B cell (primary cell): ENCODE results near the gene SLC23A3. TPM values are rescaled to one million over a fixed set of nuclear protein-coding genes. Genes with fewer than 3 reads are reported as not detected.

Experiments used
- ATAC-seq: fragments of 200-7000 bp; cut with Tn5 transposase; one replicate; pipeline ENCODE4 v1.10.0; 2021; ENCODE audit warnings: low read depth, mild to moderate bottlenecking, moderate number of reproducible peaks, moderate library complexity
- CTCF ChIA-PET: fragments of 350-600 bp; sonication (Branson Sonifier 250); formaldehyde crosslinking; loops from one replicate; lab custom pipeline; 2021; ENCODE audit warnings: antibody characterized with exemption, inconsistent platforms; lab: Charles Lee
- POLR2A ChIA-PET: fragments of 350-600 bp; sonication (Branson Sonifier 250); formaldehyde crosslinking; loops from one replicate; lab custom pipeline; 2021; ENCODE audit warnings: antibody characterized with exemption; lab: Charles Lee
- DNase-seq: peaks from one replicate; pipeline ENCODE4 v3.0.0; 2013
- H2AFZ ChIP-seq: 2 replicates; pipeline ENCODE4 v1.6.1; 2012; ENCODE audit warnings: mild to moderate bottlenecking, low read depth, low read length; ENCODE audit not compliant: insufficient read depth, poor library complexity, severe bottlenecking
- H3K27ac ChIP-seq, 2 donors: 1 replicate in 1 of 2; 2 replicates in 1 of 2; pipeline ENCODE4 v1.5.1; 2012 to 2013; ENCODE audit warnings: low read length in 2 of 2, mild to moderate bottlenecking in 2 of 2, moderate library complexity in 1 of 2
- H3K27me3 ChIP-seq, 4 experiments: fragments of 200-600 bp in 1 of 4; sonication (generic) in 1 of 4; replicated peaks in 1 of 4; 1 replicate in 2 of 4; 2 replicates in 2 of 4; pipeline versions ENCODE4 v1.6.1 to v1.7.0; 2013 to 2016; ENCODE audit warnings: low read length in 3 of 4, mild to moderate bottlenecking in 2 of 4, mixed read lengths in 1 of 4, moderate library complexity in 1 of 4; ENCODE audit not compliant: insufficient read depth in 4 of 4, control insufficient read depth in 3 of 4; ENCODE audit errors: control extremely low read depth in 1 of 4
- H3K36me3 ChIP-seq, 2 experiments: replicated peaks in 1 of 2; 1 replicate in 1 of 2; 2 replicates in 1 of 2; pipeline versions ENCODE4 v1.6.1 to v1.7.1; 2013; ENCODE audit warnings: low read length in 1 of 2; ENCODE audit not compliant: insufficient read depth in 2 of 2, control insufficient read depth in 1 of 2; ENCODE audit errors: control extremely low read depth in 1 of 2, extremely low read depth in 1 of 2
- H3K4me1 ChIP-seq, 2 donors: fragments of 200-600 bp in 1 of 2; sonication (generic) in 1 of 2; 1 replicate in 1 of 2; 2 replicates in 1 of 2; pipeline versions ENCODE4 v1.5.1 to v1.6.1; 2013 to 2017; ENCODE audit warnings: low read length in 2 of 2; ENCODE audit not compliant: control insufficient read depth in 2 of 2, insufficient read depth in 2 of 2
- H3K4me2 ChIP-seq: replicated peaks from 2 replicates; pipeline ENCODE3; 2012; ENCODE audit warnings: mild to moderate bottlenecking, low read depth, low read length; ENCODE audit not compliant: poor library complexity, severe bottlenecking
- H3K4me3 ChIP-seq, 5 experiments: fragments of 200-600 bp in 1 of 5; sonication (generic) in 1 of 5; 1 replicate in 3 of 5; 2 replicates in 2 of 5; pipeline versions ENCODE4 v1.5.1 to v1.7.0; 2011 to 2016; ENCODE audit warnings: low read length in 4 of 5, mild to moderate bottlenecking in 4 of 5, low read depth in 2 of 5, control low read depth in 1 of 5, moderate library complexity in 1 of 5; ENCODE audit not compliant: insufficient read depth in 1 of 5; ENCODE audit errors: control extremely low read depth in 1 of 5, extremely low read depth in 1 of 5
- H3K79me2 ChIP-seq: fragments of 200-600 bp; sonication (generic); one replicate; pipeline ENCODE4 v1.6.0; 2016; ENCODE audit warnings: low read length; ENCODE audit not compliant: control insufficient read depth, insufficient read depth
- H3K9ac ChIP-seq: fragments of 200-600 bp; sonication (generic); 2 replicates; pipeline ENCODE4 v1.6.1; 2017; ENCODE audit warnings: mild to moderate bottlenecking, low read length, moderate library complexity
- H3K9me3 ChIP-seq, 3 donors: one replicate each; pipeline versions ENCODE4 v1.6.1 to v1.7.1; 2013; ENCODE audit warnings: low read length in 2 of 3; ENCODE audit not compliant: control insufficient read depth in 2 of 3, insufficient read depth in 1 of 3; ENCODE audit errors: control extremely low read depth in 1 of 3
- H4K20me1 ChIP-seq: 2 replicates; pipeline ENCODE4 v1.6.0; 2012; ENCODE audit warnings: mild to moderate bottlenecking, low read length; ENCODE audit not compliant: insufficient read depth, control insufficient read depth, poor library complexity, severe bottlenecking
- H3K27ac Mint-ChIP-seq: one replicate; pipeline ENCODE4 v1.8.0; 2021; ENCODE audit warnings: mixed read lengths
- H3K27me3 Mint-ChIP-seq: one replicate; pipeline ENCODE4 v1.8.0; 2021; ENCODE audit warnings: mixed read lengths
- H3K4me1 Mint-ChIP-seq: one replicate; pipeline ENCODE4 v1.8.0; 2021; ENCODE audit warnings: mixed read lengths
- H3K4me3 Mint-ChIP-seq: one replicate; pipeline ENCODE4 v1.8.0; 2021; ENCODE audit warnings: mixed read lengths
- H3K9me3 Mint-ChIP-seq: one replicate; pipeline ENCODE4 v1.8.0; 2022; ENCODE audit warnings: mixed read lengths; ENCODE audit not compliant: insufficient read depth
- CTCF ChIP-seq: fragments of 200-600 bp; IDR thresholded peaks from one replicate; pipeline ENCODE4 v1.8.0; 2022; ENCODE audit warnings: antibody characterized with exemption, mild to moderate bottlenecking
- EZH2 ChIP-seq: IDR thresholded peaks from 2 replicates; pipeline ENCODE4 v1.6.1; 2012; ENCODE audit warnings: borderline replicate concordance, low read depth, mild to moderate bottlenecking, moderate library complexity, low read length; ENCODE audit not compliant: insufficient read depth, poor library complexity, severe bottlenecking
- WGBS: methylation state at CpG from one replicate; pipeline ENCODE4 v1.1.5; 2013; ENCODE audit warnings: missing lambda C conversion rate; ENCODE audit not compliant: insufficient coverage; 5-methylcytosine and 5-hydroxymethylcytosine counted together
- intact Hi-C: fragments of 100-400 bp; cut with micrococcal nuclease; formaldehyde crosslinking; loops from one replicate; pipeline ENCODE4 v1.10.0; 2022
- polyA plus RNA-seq: library from polyadenylated mRNA; depleted of rRNA; stranded (reverse); fragments of >200 nt; gene quantifications from 2 replicates; pipeline ENCODE4 v1.2.3, GENCODE V29; 2012
- total RNA-seq, 2 donors: library from RNA; stranded (reverse); fragments of 120-200 nt in 1 of 2; gene quantifications; 1 replicate in 1 of 2; 2 replicates in 1 of 2; pipeline versions ENCODE4 v1.2.3 to v1.2.4, GENCODE V29; 2013 to 2022

SLC23A3 gene
- total and polyA plus RNA-seq, 2 donors (not counting 1 experiment from before 2014, with no cell fraction given), result 2.4 to 15.2 TPM

- Histone ChIP-seq H3K4me3 (peak overlapping the region; percentile 53 to 78 (median 71)), H3K9me3 (no peaks in the 10 kb centered on the region), H3K27ac (peak overlapping the region; percentile 75 to 94), H3K36me3 (peaks cover 7 to 24% of the 10 kb centered on the region in 2 experiments), H2AFZ (peak overlapping the region; percentile 79), H3K4me2 (peak overlapping the region; percentile 80), H3K79me2 (peaks cover 6% of the 10 kb centered on the region), H3K4me1 (peaks cover 16 to 23% of the 10 kb centered on the region in 2 donors), H3K27me3 (no peaks in the 10 kb centered on the region), H4K20me1 (peaks cover 14% of the 10 kb centered on the region), H3K9ac (peak overlapping the region; percentile 71)
- DNase-seq (no peak), ATAC-seq (no peak)
- H3K4me3 Mint-ChIP-seq, result peak overlapping the region; percentile 96
- CTCF ChIA-PET, result interaction anchor here (1.0 to 5.7 kb wide), 10 partner anchors 12 to 180 kb away, joined by 3 to 63 read pairs (median 5); partner anchors contain the start of genes ABCB6, ANKZF1, ATG9A and CNPPD1
- peaks cover 28% of the 10 kb centered on the region for H3K4me1 Mint-ChIP-seq
- 33% methylated on average over 18 of the region's 22 CpGs for WGBS
- no peaks in the 10 kb centered on the region for H3K27me3 Mint-ChIP-seq
- TF ChIP-seq CTCF (no peak), EZH2 (no peak)
- H3K9me3 Mint-ChIP-seq, result no peaks in the 10 kb centered on the region
- intact Hi-C loops, result loop anchor here (1.0 to 2.0 kb wide), 2 partner anchors 22 to 37 kb away; partner anchors contain the start of genes ANKZF1, ATG9A, GLB1L and STK16
- POLR2A ChIA-PET, result interaction anchor here (0.6 to 3.0 kb wide), 16 partner anchors 10 to 181 kb away, joined by 3 to 46 read pairs (median 7); partner anchors contain the start of genes ANKZF1, ATG9A, CNPPD1 and DNAJB2
- H3K27ac Mint-ChIP-seq, result peak overlapping the region; percentile 98
Observed at GRCh38 chr2:219207134-219207883, 37.5 kb upstream of the SLC23A3 start.
